HG02642 (cell line): ENCODE data around the gene KCNJ9.
A peak's percentile ranks its signal among the peaks of the same experiment; 100 is the strongest.

ENCODE experiments used
- ATAC-seq: cut with Tn5 transposase; IDR thresholded peaks from one replicate; pipeline ENCODE4 v1.9.1; 2021; ENCODE audit warnings: mild to moderate bottlenecking; ENCODE audit not compliant: unreplicated experiment, poor library complexity

The KCNJ9 gene

GRCh38 chr1:160064746-160065145, 16.6 kb upstream of the KCNJ9 start:
- ATAC-seq: no peak

- ATAC-seq: no peak
These were observed 14.3 kb upstream of the KCNJ9 start for GRCh38 chr1:160066829-160067745.

GRCh38 chr1:160068225-160068624, 13.1 kb upstream of the KCNJ9 start:
- ATAC-seq: no peak

GRCh38 chr1:160069460-160070231, 11.7 kb upstream of the KCNJ9 start, which contains the start of gene KCNJ10:
KCNJ10 (minus strand) TSS chr1:160070160; CDS start chr1:160042532, 27,628 bp downstream.
- no peak for ATAC-seq

- peak; percentile 54 for ATAC-seq
These were observed 10.8 kb upstream of the KCNJ9 start for GRCh38 chr1:160070243-160071163.

- no peak for ATAC-seq
These were observed 10.0 kb upstream of the KCNJ9 start for GRCh38 chr1:160071289-160071688.

GRCh38 chr1:160074865-160075264, 6.5 kb upstream of the KCNJ9 start:
- no peak for ATAC-seq

- no peak for ATAC-seq
These were observed 5.5 kb upstream of the KCNJ9 start for GRCh38 chr1:160075836-160076235.

- no peak for ATAC-seq
These were observed 5.0 kb upstream of the KCNJ9 start for GRCh38 chr1:160076295-160076694.

- no peak for ATAC-seq
These were observed 3.9 kb upstream of the KCNJ9 start for GRCh38 chr1:160077486-160077885.

- ATAC-seq: peak; percentile 78
These were observed 2.7 kb upstream of the KCNJ9 start for GRCh38 chr1:160078512-160079195.

GRCh38 chr1:160079448-160079847, 1.9 kb upstream of the KCNJ9 start:
- ATAC-seq: no peak

- ATAC-seq: no peak
These were observed 797 bp upstream of the KCNJ9 start for GRCh38 chr1:160080381-160081100.

- no peak for ATAC-seq
These were observed 1.1 kb downstream of the KCNJ9 start for GRCh38 chr1:160082487-160082886.

- ATAC-seq: no peak
These were observed 1.6 kb downstream of the KCNJ9 start for GRCh38 chr1:160082926-160083325.

- ATAC-seq: peak; percentile 67
These were observed 2.8 kb downstream of the KCNJ9 start for GRCh38 chr1:160083968-160084770.

- ATAC-seq: no peak
These were observed 3.5 kb downstream of the KCNJ9 start for GRCh38 chr1:160084771-160085321.
